KMS-11 (cell line): ENCODE data around the gene LMF2.

ENCODE experiments used
- H2AFZ ChIP-seq: fragments of 200-600 bp; sonication (generic); 2 replicates; pipeline ENCODE4 v1.6.1; 2016; ENCODE audit warnings: antibody characterized with exemption, mixed run types, low read depth
- H3K27ac ChIP-seq: fragments of 200-600 bp; sonication (generic); 2 replicates; pipeline ENCODE4 v1.6.1; 2016; ENCODE audit warnings: mild to moderate bottlenecking, mixed run types
- H3K27me3 ChIP-seq: fragments of 200-600 bp; sonication (generic); 2 replicates; pipeline ENCODE4 v1.6.1; 2017; ENCODE audit warnings: mild to moderate bottlenecking, low read depth, mixed run types, moderate library complexity; ENCODE audit not compliant: insufficient read depth
- H3K36me3 ChIP-seq: fragments of 200-600 bp; sonication (generic); 2 replicates; pipeline ENCODE4 v1.6.1; 2017; ENCODE audit warnings: mild to moderate bottlenecking, mixed run types; ENCODE audit not compliant: insufficient read depth
- H3K4me1 ChIP-seq: fragments of 200-600 bp; sonication (generic); 2 replicates; pipeline ENCODE4 v1.6.1; 2016; ENCODE audit warnings: mild to moderate bottlenecking, low read depth, mixed run types; ENCODE audit not compliant: poor library complexity, severe bottlenecking
- H3K4me2 ChIP-seq: fragments of 200-600 bp; sonication (generic); 2 replicates; pipeline ENCODE4 v1.7.0; 2016; ENCODE audit warnings: mild to moderate bottlenecking, mixed run types
- H3K4me3 ChIP-seq: fragments of 200-600 bp; sonication (generic); IDR thresholded peaks from 2 replicates; pipeline ENCODE4 v1.6.1; 2017; ENCODE audit warnings: low read depth, low read length, mixed read lengths; ENCODE audit not compliant: insufficient read depth
- H3K79me2 ChIP-seq: fragments of 200-600 bp; sonication (generic); 2 replicates; pipeline ENCODE4 v1.6.1; 2016; ENCODE audit warnings: low read depth, mixed run types; ENCODE audit not compliant: insufficient read depth
- H3K9ac ChIP-seq: fragments of 200-600 bp; sonication (generic); 2 replicates; pipeline ENCODE4 v1.6.1; 2016; ENCODE audit warnings: mild to moderate bottlenecking, mixed run types
- H4K20me1 ChIP-seq: fragments of 200-600 bp; sonication (generic); 2 replicates; pipeline ENCODE4 v1.6.1; 2016; ENCODE audit warnings: mild to moderate bottlenecking, mixed run types; ENCODE audit not compliant: insufficient read depth
- TF ChIP-seq, protein P1 (sequence below): fragments of 200-600 bp; sonication (generic); conservative IDR thresholded peaks from 2 replicates; pipeline ENCODE4 v1.6.1; 2017; ENCODE audit warnings: low read depth, mild to moderate bottlenecking, antibody characterized with exemption, low read length, moderate library complexity, mixed read lengths

Gene LMF2, protein sequence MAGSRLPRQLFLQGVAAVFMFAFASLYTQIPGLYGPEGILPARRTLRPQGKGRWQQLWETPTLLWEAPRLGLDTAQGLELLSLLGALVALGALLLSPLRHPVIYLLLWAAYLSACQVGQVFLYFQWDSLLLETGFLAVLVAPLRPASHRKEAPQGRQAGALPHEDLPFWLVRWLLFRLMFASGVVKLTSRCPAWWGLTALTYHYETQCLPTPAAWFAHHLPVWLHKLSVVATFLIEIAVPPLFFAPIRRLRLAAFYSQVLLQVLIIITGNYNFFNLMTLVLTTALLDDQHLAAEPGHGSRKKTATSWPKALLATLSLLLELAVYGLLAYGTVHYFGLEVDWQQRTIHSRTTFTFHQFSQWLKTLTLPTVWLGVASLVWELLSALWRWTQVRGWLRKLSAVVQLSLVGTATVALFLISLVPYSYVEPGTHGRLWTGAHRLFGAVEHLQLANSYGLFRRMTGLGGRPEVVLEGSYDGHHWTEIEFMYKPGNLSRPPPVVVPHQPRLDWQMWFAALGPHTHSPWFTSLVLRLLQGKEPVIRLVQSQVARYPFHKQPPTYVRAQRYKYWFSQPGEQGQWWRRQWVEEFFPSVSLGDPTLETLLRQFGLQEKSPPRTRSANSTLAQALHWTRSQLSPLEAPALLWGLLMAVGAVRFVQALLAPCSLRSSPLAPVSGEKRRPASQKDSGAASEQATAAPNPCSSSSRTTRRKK

DNA sequence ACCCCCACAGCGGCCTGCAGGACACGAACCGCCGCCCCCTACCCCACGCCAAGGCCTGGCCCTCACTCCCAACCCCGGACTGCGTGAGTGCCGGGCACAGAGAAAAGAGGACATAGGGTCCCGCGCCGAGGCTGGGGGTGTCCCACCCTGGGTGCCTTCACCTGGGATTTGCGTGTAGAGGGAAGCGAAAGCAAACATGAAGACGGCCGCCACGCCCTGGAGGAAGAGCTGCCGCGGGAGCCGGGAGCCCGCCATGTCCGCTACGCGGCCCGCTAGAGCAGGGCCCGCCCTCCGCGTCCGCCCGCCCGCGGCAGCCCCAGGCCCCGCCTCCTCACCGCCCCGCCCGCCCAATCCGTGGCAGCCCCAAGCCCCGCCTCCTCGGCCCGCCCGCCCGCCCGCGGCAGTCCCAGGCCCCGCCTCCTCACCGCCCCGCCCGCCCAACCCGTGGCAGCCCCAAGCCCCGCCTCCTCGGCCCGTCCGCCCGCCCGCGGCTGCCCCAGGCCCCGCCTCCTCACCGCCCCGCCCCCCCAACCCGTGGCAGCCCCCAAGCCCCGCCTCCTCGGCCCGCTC lies at the start of gene LMF2:
Gene LMF2 (minus strand): TSS at position 282 of the 570 bp plus-strand sequence. CDS start 27 bp downstream, at position 255.
- Histone ChIP-seq H4K20me1 (no peaks in the 10 kb centered on the region), H2AFZ (peak within 1 kb of the TSS; percentile 54; the same call in 1 of the 2 replicates), H3K36me3 (no peaks in the 10 kb centered on the region), H3K4me2 (peak within 1 kb of the TSS; percentile 75), H3K9ac (peak within 1 kb of the TSS; percentile 76), H3K27me3 (no peaks in the 10 kb centered on the region), H3K4me3 (no peak within 1 kb of the TSS), H3K27ac (peak within 1 kb of the TSS; percentile 63), H3K4me1 (peaks cover 13% of the 10 kb centered on the region), H3K79me2 (peaks cover 44% of the 10 kb centered on the region)
- TF ChIP-seq, protein P1, sequence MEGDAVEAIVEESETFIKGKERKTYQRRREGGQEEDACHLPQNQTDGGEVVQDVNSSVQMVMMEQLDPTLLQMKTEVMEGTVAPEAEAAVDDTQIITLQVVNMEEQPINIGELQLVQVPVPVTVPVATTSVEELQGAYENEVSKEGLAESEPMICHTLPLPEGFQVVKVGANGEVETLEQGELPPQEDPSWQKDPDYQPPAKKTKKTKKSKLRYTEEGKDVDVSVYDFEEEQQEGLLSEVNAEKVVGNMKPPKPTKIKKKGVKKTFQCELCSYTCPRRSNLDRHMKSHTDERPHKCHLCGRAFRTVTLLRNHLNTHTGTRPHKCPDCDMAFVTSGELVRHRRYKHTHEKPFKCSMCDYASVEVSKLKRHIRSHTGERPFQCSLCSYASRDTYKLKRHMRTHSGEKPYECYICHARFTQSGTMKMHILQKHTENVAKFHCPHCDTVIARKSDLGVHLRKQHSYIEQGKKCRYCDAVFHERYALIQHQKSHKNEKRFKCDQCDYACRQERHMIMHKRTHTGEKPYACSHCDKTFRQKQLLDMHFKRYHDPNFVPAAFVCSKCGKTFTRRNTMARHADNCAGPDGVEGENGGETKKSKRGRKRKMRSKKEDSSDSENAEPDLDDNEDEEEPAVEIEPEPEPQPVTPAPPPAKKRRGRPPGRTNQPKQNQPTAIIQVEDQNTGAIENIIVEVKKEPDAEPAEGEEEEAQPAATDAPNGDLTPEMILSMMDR, result no peak

DNA sequence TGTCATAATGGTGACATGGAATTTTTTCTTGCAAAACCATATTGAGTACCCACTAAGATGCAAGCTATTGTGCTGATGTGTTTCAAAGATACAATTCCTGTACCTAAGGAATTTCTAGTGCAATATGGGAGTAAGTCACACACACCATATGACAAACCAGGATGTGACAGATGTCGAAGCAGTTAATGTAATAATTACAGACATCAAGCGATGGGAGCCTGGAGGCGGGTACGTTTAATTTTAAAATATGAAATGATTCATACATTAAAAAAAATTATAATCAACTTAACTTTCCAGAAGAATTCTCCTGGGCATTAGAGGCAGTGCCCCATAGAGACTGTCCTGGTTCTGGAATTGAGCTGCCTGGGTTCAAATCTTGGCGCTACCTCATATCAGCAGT lies 49.2 kb upstream of the LMF2 start:
- H2AFZ ChIP-seq, result no peak overlapping the region

DNA sequence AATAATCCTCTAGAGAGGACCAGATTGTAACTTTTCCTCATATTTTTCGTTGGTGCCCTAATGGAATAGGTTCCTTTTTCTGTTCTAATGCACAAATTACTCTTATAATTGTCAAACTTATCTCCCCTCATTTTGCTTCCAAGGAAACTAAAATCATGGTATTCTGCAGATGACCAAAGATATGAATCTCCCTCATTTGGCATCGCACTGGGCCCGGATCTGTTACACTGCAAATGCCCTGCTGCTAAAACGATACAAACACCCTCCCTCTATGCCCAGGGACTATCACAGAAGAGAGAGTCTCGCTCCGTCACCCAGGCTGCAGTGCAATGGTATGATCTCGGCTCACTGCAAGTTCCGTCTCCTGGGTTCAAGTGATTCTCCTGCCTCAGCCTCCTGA lies 45.8 kb upstream of the LMF2 start:
- Histone ChIP-seq H3K4me1 (no peaks in the 10 kb centered on the region), H2AFZ (no peak overlapping the region), H3K4me3 (no peak overlapping the region), H3K4me2 (no peak overlapping the region), H3K79me2 (no peaks in the 10 kb centered on the region), H3K36me3 (no peaks in the 10 kb centered on the region), H3K27me3 (no peaks in the 10 kb centered on the region), H3K27ac (no peak overlapping the region), H3K9ac (no peak overlapping the region), H4K20me1 (no peaks in the 10 kb centered on the region)
- TF ChIP-seq, protein P1, result no peak

More for the DNA sequence above, 49.2 kb upstream of the LMF2 start:
- Histone ChIP-seq H3K9ac (no peak overlapping the region), H3K27me3 (no peaks in the 10 kb centered on the region), H3K4me1 (no peaks in the 10 kb centered on the region), H3K27ac (no peak overlapping the region), H3K4me3 (no peak overlapping the region), H3K79me2 (no peaks in the 10 kb centered on the region), H3K36me3 (no peaks in the 10 kb centered on the region), H4K20me1 (no peaks in the 10 kb centered on the region), H3K4me2 (no peak overlapping the region)
- TF ChIP-seq, protein P1, result no peak

DNA sequence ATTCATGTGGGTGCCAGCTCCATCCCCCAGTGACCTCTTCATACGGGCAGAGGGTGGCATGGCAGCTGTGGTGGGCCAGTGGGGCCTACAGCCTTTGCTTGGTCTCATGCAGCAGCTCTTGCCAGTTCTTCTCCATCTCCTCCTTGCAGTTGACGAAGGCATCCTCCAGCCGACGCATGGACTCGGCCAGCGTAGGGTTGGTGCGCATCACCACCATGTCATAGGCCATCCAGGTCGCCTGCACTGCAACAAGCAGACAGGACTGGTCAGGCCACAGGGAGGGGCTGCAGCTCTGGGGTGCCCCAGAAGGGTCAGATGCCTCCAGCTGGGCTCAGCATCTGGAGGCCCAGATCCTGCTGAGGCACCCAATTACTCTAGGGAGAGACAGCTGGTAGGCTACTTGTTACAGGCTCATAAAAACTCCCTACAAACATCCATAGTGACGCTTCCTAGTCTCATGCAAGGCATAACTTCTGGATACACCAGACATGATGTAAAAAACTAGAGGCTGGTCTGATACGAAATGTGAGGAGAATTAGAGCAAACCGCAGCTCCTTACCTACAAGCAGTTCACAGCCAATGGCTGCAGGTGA lies 43.8 kb upstream of the LMF2 start:
- Histone ChIP-seq H3K9ac (no peak overlapping the region), H3K4me3 (no peak overlapping the region), H3K79me2 (no peaks in the 10 kb centered on the region), H3K4me1 (no peaks in the 10 kb centered on the region), H3K27me3 (no peaks in the 10 kb centered on the region), H3K36me3 (no peaks in the 10 kb centered on the region), H2AFZ (no peak overlapping the region), H3K4me2 (no peak overlapping the region), H4K20me1 (no peaks in the 10 kb centered on the region), H3K27ac (no peak overlapping the region)
- TF ChIP-seq, protein P1, result no peak
